Germinal center (tissue), 1 donor: ENCODE measurements around the gene CLCN1.
"Not testable (repeated sequence)": the region's sequence is repeated elsewhere in the genome, so short reads cannot be mapped to it uniquely, and the experiment has no call there.

ENCODE experiments used
- DNase-seq: peaks from one replicate; pipeline ENCODE4 v3.0.0; 2012; ENCODE audit warnings: mixed read lengths, low spot score

Gene CLCN1

GRCh38 chr7:143385891-143386781 lies 70.2 kb downstream of the CLCN1 start:
- DNase-seq: no peak

- no peak for DNase-seq
Measured at GRCh38 chr7:143387156-143387975, 71.5 kb downstream of the CLCN1 start.

GRCh38 chr7:143388051-143388450 lies 72.1 kb downstream of the CLCN1 start:
- no peak for DNase-seq

- no peak for DNase-seq
Measured at GRCh38 chr7:143388491-143389101, 72.7 kb downstream of the CLCN1 start.

GRCh38 chr7:143389316-143390103 lies 73.6 kb downstream of the CLCN1 start:
- DNase-seq: no peak

- DNase-seq: no peak
Measured at GRCh38 chr7:143390104-143390772, 74.3 kb downstream of the CLCN1 start.

- no peak for DNase-seq
Measured at GRCh38 chr7:143390773-143391317, 74.9 kb downstream of the CLCN1 start.

- no peak for DNase-seq
Measured at GRCh38 chr7:143391462-143392404, 75.8 kb downstream of the CLCN1 start.

- DNase-seq: not testable (repeated sequence)
Measured at GRCh38 chr7:143392427-143392826, 76.5 kb downstream of the CLCN1 start.

GRCh38 chr7:143392875-143393266 lies 77.0 kb downstream of the CLCN1 start:
- no peak for DNase-seq

- no peak for DNase-seq
Measured at GRCh38 chr7:143393267-143394041, 77.5 kb downstream of the CLCN1 start.

GRCh38 chr7:143394068-143394467 lies 78.2 kb downstream of the CLCN1 start:
- no peak for DNase-seq

GRCh38 chr7:143394777-143395176 lies 78.9 kb downstream of the CLCN1 start:
- no peak for DNase-seq

- DNase-seq: no peak
Measured at GRCh38 chr7:143395187-143396149, 79.6 kb downstream of the CLCN1 start.

- no peak for DNase-seq
Measured at GRCh38 chr7:143396182-143396581, 80.3 kb downstream of the CLCN1 start.

GRCh38 chr7:143396625-143397556 lies 81.0 kb downstream of the CLCN1 start:
- DNase-seq: no peak
